ENCODE measurements around the gene CDK11B.

Gene CDK11B

GRCh38 chr1:1591452-1591851, 67.4 kb downstream of the CDK11B start:
- no peak for DNase-seq (ENCODE audit: low spot score)
- no peak for TF ChIP-seq CTCF (IDR thresholded peaks at IDR 0.05; ENCODE audit: extremely low read depth, insufficient read depth, missing control alignments)
- in situ Hi-C loops (cut with MboI; ENCODE audit: low pct_unique_long_range_greater_than_20kb, low sequenced_read_pairs, unreplicated experiment): no loop called here
